Inflammatory macrophage treated with lipopolysaccharide for 4 hours (primary cell): ENCODE data around the gene NHLRC4.

Experiments
- DNase-seq: peaks from one replicate; pipeline ENCODE4 v3.0.0-alpha.2; 2020

The NHLRC4 gene

DNA sequence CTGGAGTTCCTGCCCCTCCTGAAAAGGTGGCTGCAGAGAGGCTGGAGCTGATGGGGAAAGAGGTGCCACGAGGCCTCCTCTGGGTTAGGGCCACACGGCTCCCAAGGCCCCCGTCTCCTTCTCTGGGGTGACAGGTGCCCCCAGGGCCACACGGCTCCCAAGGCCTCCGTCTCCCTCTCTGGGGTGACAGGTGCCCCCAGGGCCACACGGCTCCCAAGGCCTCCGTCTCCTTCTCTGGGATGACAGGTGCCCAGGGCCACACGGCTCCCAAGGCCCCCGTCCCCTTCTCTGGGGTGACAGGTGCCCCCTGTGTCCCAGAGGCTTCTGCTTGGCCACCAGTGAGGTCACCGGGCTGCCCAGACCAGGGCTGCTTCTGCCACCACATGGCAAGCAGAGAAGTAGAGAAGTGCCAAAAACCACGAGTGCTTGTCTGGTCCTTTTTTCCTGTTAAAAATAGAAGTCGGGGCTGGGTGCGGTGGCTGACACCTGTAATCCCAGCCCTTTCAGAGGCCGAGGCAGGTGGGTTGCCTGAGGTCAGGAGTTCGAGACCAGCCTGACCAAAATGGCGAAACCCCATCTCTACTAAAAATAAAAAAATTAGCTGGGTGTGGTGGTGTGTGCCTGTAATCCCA lies 35.2 kb upstream of the NHLRC4 start:
- DNase-seq = no peak

DNA sequence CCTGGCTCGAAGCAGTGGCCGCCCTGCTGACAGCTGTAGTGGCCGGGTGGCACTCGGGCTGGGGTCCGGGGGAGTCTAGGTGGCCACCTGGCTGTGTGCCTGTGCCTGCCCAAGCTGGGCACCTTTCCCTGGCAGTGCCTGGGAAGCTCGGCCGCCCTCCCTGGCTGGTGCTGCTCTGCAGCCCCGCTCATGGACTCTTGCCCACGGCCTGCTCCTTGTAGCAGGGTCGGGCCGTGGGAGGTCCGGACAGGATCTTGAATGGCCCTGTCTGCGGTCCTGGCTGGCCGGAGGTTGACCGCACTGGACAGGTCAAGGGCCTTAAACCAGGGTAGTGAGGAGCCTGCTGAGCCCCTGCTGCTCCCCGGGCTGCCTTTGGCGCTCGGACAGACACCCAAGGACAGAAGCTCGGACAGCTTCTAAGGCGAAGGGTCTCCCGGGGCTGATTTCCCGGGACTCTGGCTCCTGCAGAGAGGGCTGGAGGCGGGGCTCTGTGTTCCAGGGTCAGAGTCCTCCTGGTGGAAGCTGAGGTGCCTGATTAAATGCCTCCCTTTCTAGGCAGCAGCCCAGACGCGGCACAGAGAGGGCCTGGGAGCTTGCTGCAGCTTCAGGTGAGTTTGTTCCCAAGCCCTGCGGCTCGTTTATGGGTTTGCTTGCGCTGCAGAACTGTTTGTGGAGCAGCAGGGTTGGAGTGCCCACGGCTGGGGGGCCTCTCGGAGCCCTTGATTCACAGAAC lies 33.2 kb upstream of the NHLRC4 start:
- no peak for DNase-seq

DNA sequence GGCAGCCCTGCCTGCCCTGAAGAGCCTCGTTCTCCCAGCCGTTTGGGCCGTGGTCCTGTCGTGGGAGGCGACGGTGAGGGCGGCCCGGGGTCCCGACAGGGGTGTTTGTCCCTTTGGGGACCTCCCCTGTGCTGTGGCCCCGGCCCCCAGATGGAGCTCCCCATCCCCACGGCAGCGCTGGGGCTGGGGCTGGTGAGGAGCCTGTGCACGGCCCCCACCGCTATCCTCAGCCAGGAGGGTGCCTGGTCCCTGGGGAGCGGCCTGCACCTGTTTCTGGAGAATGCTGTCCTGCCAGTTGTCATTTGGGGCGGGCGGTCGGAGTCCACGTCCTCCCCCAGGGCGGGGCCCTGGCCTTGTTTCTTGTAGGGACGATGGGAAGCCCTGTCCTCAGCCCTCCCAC lies 32.7 kb upstream of the NHLRC4 start:
- no peak for DNase-seq

DNA sequence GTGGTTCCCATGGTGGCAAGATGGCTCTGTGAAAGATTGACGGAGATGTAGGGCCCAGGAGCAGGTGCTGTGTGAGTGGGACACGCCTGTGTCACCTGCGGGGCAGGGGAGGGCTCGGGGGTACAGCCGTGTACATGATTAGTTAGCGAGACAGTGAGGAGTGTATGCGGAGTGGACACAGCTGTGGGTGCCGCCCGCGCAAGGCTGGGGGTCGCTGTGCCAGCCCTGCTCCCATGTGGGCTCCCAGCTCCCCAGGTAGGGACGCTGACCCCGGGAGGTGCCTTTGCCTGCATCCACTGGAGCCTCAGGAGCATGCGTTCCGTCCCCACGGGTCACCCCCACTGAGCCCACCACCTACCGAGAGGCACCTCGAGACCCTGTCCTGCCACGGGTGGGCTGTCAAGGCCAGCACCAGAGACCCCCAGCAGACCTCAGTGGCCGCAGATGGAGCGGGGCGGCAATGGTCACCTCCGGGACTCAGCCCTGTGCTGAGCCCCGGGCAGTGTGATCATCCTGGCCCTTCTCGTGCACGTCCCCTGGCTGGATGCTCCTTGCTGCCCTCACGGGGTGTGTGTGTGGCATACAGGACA lies 31.9 kb upstream of the NHLRC4 start:
- no peak for DNase-seq

DNA sequence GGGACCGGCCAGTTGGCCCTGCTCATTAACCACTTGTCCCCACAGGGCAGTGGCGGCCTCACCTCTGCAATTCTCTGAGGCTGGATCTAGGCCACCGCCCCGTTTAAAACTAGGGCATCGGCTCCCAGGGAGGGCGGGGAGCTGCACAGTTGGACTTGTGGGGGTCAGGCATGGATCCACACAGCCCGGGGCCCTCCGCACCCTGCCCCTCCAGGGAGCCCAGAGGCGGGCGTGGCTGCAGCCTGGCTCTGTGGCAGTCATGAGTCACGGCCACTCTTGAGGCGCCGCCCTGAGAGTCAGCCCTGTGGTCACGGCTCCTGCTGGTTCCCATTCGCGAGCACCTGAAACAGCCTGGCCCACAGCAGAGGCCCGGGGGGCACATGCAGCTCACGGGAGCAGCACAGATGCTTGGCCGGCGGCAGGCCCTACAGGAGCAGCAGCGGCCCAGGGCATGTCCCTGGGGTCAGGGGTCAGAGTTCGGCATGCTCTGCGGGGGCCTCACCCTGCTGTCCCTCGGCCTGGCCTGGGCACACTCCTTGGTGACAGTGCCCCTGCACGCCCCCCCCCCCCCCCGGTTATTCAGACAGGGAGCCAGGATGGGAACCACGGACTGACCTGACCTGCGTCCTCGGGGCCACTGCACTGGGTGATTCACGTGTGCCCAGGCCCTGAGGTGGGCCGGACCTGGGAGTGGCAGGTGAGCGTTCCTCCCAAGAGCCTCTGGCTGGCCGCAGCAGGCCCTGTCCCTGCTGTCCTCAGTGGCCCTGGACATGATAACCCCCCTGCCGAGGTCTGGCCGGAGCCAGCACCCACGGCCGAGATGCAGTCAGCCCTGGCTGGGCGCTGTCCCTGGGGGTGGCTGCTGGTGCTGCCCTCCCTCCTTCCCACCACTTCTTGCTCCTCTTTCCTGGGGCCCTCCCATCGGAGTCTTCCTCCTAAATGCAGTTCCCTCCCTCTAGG lies 31.1 kb upstream of the NHLRC4 start:
- peak; percentile 44 for DNase-seq

DNA sequence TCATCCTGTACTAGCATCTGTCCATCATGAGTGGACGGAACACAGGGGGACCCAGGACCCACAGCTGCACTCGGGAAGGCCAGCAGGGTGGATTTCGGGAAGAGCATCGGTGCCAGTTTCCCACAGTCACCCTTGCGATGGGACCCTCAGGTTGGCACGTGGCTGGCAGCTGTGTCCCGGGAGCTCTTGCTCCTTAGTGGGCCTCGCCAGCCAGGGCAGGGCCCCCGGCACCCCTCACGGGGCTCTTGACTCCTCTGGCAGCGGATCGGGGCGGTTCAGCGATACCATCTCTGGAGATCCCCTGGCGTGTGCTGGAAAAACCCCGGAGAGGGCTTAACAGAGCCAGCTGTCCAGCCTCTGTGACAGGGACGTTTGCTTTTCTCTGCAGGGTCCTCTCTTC lies 30.1 kb upstream of the NHLRC4 start:
- DNase-seq = no peak

DNA sequence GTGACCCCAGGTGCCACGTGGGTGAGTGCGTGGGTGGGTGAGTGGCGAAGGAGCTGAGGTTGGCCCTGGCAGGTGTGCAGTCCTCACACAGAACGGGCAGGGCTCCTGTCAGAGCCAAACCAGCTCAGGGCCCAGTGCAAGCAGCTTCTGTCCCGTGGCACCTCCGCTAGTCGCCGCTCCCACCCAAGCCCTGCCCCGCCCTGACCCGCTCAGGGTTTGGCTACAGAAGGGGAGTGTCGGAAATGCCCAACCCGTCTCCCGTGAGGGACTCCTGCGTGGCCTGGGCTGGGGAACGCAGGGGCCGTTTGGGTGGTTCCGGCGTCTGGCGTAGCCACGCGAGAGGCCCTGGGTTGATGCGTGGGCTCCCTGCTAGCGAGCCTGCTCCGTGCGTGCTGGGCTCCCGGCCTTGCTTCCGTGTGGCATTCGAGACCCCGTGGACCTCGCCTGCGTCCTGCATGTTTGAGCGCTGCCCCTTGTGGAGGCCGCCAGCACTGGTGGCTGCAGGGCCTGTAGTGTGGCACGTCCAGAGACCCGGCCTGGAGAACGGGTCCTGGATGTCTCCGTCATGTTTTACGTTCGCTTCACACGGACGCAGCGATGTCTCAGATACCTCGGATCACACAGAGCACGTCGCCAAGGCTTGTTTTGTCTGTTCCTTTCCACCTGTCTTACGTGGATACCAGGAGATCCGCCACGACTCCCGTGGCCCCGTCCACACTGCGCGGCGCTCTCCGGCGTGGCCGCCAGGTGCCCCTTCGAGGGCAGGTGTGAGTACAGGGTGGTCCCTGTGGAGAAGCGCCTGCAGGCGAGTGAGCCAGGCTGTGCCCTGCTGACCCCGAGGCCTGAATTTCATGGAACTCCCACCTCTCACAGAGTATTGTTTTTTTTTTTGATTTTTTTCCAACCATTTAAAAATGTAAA lies 29.1 kb upstream of the NHLRC4 start:
- DNase-seq = no peak

DNA sequence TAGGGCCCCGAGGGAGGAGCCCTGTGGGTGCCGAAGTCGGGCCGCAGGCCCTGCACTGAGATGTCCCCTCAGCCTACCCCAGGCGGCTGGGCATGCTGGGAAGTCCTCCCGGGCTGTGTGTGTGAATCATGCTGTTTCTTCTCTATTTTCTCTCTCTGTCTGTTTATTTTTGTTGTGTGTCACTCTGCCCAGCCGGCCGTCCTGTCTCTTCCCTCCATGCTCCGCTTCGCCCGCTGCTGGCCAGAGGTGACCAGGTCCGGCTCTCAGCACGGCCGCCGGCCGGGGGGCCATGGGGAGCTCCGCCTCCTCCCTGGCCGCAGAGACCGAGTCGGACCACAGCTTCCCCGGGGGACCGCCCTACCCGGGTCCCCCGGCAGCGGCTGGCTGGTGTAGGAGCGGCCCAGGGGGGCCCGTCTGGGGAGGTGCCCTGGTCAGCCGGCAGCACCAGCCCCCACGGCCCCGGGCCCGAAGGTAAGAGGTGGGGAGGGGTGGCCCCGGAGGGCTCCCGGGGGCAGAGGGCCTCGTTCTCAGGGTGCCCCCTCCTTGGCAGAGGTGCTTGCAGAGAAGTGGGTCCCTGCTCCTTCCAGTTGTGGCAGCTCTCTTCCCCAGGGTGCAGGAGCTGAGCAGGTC lies 26.8 kb upstream of the NHLRC4 start:
- DNase-seq = no peak

DNA sequence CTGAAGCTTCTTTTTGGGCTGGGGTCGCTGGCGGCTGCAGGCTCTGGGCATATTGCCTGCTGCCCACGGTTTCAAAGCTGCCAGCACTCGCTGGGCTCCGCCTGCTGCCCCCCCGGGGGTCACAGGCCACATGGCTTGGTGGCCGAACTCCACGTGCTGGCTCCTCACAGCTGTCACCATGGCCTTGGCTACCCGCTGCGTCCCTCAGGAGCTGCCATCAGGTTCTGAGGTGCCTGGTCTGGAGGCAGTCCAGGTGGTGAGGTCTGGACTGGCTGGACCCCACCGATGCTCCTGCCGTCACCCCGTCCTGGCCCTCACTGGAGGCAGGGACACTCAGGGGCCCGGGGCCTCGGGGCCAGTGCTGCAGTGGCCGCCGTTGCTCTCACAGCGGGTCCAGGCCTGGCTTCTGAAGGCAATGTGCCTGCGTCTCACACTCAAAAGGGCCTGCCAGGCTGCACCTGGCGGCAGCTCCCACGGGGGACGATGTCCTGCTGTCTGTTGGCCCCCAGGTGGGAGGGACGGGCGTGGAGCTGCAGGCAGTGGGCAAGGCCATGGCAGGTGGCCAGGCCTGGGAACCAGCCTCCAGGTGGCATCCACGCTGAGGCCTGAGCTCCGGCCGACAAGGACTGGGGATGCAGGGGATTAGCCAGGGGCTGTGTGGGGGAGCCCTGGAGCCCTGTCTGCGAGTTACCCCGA lies 26.0 kb upstream of the NHLRC4 start:
- no peak for DNase-seq

DNA sequence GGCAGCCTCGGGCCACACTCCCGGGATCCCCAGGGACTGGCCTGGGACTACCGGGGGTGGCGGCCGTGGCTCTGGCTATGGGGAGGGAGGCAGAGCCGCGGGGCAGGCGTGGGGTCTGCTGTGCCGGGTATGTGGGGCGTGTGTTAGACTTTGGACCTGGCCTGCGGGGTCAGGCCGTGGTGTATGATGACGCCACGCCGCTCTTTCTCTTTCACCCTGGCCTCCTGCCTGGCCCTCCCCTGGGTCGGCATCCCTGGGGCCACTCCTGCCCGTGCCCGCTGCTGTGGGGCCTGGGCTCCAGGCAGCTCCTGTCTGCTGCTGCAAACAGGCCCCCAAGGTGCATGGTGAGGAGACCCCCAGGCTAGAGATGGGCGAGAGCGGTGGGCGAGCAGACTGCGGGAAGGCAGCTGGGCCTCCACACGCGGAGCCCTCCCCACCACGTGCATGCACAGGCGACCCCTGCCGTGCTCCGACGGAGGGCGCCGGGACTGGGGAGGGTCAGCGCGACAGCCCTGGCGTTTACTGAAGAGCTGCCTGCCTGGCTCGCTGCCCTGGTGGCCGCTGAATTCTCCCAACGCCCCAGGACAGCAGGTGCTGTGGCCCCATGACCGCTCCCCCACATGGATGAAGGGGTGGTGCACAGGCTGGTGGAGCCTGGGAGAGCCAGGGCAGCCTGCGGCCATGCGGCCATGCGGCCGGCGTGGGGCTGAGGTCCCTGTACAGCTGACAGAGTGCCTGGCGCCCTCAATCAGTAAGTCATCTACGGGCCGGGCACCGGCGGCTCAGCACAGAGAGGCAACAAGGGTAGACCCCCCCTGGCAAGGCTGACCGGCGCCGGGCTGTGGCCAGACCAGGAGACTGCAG lies 23.3 kb upstream of the NHLRC4 start:
- DNase-seq = no peak

DNA sequence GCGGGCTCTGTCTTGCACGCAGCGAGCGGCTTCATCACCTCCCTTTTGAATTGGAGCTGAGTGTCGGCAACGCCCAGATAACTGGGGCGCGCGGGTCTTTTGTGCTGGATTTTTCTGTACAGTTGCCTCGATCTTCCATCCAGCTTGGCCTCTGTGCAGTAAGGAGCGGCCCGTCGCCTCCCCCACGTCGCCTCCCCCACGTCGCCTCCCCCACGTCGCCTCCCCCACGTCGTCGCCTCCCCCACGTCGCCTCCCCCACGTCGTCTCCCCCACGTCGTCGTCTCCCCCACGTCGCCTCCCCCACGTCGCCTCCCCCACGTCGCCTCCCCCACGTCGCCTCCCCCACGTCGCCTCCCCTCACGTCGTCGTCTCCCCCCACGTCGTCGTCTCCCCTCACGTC lies 22.3 kb upstream of the NHLRC4 start:
- DNase-seq = no peak

DNA sequence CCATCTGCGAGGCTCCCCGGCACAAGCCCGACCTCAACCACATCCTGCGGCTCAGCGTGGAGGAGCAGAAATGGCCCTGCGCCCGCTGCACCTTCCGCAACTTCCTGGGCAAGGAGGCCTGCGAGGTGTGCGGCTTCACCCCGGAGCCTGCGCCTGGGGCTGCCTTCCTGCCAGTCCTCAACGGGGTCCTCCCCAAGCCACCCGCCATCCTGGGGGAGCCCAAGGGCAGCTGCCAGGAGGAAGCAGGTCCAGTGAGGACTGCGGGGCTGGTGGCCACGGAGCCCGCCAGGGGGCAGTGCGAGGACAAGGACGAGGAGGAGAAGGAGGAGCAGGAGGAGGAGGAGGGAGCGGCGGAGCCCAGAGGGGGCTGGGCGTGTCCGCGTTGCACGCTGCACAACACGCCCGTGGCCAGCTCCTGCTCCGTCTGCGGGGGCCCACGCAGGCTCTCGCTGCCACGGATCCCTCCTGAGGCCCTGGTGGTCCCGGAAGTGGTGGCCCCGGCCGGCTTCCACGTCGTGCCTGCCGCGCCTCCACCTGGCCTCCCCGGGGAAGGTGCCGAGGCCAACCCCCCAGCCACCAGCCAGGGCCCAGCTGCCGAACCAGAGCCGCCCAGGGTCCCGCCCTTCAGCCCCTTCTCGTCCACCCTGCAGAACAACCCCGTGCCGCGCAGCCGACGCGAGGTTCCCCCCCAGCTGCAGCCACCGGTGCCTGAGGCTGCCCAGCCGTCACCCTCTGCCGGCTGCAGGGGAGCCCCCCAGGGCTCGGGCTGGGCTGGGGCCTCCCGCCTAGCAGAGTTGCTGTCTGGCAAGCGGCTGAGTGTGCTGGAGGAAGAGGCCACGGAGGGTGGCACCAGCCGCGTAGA lies 19.7 kb upstream of the NHLRC4 start:
- DNase-seq = peak; percentile 63

DNA sequence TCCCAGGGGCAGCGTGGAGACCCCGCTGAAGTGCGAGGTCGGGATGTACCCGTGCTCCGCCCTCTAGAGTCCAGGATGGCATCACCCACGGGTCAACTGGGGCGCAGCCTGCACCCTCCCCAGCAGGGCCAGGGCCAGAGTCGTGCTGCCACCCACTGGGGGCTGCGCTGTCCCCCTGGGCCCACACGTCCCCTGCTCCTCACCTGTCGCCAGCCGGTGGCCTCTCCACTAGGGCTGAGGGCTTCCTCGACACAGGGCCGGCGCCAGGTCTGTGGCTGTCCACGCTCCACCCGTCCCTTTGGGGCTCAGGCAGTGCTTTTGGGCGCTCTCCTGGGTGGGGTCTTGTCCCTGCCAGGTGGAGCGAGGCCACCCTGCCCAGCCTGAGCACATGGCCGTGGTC lies 18.2 kb upstream of the NHLRC4 start:
- no peak for DNase-seq

DNA sequence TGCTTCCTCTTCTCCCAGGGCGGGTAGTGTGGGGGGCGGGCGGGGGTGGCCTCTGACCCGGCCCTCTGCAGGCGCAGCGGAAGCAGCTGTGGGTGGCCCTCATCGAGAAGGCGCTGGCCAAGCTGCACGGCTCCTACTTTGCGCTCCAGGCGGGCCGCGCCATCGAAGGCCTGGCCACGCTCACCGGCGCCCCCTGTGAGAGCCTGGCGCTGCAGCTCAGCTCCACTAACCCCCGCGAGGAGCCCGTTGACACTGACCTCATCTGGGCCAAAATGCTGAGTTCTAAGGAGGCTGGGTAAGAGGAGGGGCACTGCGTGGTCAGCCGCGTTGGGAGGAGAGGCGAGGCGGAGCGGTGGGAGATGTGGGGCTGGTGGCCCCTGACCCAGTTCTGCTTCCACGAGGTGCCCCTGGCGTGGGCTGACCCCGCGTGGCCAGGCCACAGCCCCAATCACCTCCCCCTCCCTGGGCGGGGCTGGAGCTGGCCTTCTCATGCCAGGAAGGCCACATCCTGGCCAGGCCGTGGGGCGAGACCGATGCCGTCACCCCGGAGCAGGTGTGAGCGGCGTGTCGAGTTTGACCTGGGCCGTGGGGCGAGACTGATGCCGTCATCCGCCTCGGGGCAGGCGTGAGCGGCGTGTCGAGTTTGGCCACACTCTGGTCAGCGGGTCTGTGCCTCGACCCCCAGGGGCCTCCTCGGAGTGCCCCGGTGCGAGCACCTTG lies 17.1 kb upstream of the NHLRC4 start:
- no peak for DNase-seq

DNA sequence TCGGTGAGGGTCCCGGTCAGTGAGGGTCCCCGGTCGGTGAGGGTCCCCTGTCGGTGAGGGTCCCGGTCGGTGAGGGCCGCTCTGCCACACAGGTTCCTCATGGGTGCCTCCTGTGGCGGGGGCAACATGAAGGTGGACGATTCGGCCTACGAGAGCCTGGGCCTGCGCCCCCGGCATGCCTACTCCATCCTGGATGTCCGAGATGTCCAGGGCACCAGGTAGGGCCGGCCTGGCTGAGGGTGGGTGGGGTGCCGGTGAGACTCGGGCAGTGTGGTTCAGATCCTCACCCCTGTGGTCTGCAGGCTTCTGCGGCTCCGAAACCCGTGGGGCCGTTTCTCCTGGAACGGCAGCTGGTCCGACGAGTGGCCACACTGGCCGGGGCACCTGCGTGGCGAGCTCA lies 15.6 kb upstream of the NHLRC4 start:
- DNase-seq = no peak

DNA sequence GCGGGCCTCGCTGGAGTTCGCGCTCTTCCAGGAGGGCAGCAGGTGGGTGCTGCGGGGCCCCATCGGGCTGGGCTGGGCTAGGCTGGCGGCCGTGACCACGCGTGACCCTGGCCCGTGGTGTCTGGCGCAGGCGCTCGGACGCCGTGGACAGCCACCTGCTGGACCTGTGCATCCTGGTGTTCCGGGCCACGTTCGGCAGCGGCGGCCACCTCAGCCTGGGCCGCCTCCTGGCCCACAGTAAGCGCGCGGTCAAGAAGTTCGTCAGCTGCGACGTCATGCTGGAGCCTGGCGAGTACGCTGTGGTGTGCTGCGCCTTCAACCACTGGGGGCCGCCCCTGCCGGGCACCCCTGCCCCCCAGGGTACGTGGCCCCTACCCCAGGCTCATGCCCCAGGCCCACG lies 14.6 kb upstream of the NHLRC4 start:
- no peak for DNase-seq

DNA sequence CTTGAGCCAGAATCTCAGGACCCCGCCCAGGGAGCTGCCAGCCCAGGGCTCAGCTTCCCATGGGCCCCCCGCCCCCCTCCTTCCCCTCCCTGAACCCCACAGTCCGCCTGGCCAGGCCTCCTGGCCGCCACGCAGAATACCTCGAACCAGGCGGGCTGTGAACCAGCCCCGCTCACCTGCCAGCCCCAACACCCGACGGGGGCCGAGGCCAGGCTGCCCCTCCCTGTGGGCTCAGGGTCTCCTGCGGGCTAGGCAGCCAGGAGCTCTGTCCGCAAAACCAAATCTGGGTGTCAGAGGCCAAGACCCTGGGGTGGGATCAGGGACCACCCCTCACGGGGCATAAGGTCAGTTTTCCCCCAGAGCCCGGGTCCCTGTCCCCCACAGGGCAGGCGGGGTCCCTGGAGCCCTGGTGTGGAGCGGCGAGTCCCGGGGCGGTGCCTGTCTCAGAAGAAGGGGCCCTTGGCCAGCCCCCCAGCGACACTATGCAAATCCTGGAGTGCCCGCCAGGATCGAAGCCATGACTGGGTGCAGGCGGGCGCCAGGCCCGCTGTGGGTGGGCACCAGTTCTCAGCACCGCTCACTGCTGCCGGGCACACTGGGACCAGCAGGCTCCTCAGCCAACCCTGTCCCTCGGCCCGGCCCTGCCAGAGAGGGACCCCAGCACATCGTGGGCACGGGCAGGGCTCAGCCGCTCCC lies 13.1 kb upstream of the NHLRC4 start:
- DNase-seq = no peak

DNA sequence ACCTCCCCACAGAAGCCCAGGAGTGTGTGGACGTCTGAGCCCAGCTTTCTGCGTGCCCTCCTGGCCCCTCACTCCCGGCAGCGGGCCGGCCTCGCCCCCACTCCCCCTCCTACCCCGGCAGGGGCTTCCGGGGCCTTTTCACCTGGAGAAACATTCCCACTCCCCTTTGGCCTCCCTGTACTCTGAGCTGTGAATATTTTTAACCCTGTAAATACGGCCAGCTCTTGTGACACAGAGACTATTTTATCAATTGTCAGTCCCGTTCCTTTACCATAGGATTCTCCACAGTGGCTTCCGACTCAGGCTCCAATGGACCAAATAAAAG lies 12.5 kb upstream of the NHLRC4 start:
- no peak for DNase-seq
